HEK293T (cell line): ENCODE measurements around the gene JAZF1.

ENCODE experiments used
- CTCF ChIA-PET: fragments of 350-600 bp; formaldehyde crosslinking; extraction: SDS; loops from one replicate; lab custom pipeline; 2021; ENCODE audit warnings: antibody characterized with exemption, inconsistent platforms; lab: Yijun Ruan, JAX
- POLR2A ChIA-PET: fragments of 350-600 bp; formaldehyde crosslinking; extraction: SDS; loops from one replicate; lab custom pipeline; 2020; ENCODE audit warnings: antibody characterized with exemption, inconsistent platforms; lab: Yijun Ruan, JAX
- DNase-seq: peaks from one replicate; pipeline ENCODE4 v3.0.0; 2012; ENCODE audit warnings: mixed read lengths; ENCODE audit errors: extremely low spot score
- ARNT ChIP-seq: fragments of 450-650 bp; IDR thresholded peaks from 2 replicates; pipeline ENCODE4 v1.6.1; 2017; ENCODE audit warnings: mild to moderate bottlenecking
- BHLHE40 ChIP-seq: fragments of 450-650 bp; IDR thresholded peaks from 2 replicates; pipeline ENCODE4 v1.6.1; 2016; ENCODE audit warnings: mild to moderate bottlenecking, moderate library complexity, borderline replicate concordance
- CTBP1 ChIP-seq: fragments of 450-650 bp; IDR thresholded peaks from 2 replicates; pipeline ENCODE4 v1.6.1; 2016; ENCODE audit warnings: borderline replicate concordance
- ELF4 ChIP-seq: fragments of 450-650 bp; IDR thresholded peaks from 2 replicates; pipeline ENCODE4 v1.6.1; 2017; ENCODE audit warnings: antibody characterized with exemption
- FOXA1 ChIP-seq: fragments of 450-650 bp; IDR thresholded peaks from 2 replicates; pipeline ENCODE4 v1.6.1; 2016; ENCODE audit warnings: mild to moderate bottlenecking
- FOXK2 ChIP-seq: fragments of 450-650 bp; IDR thresholded peaks from 2 replicates; pipeline ENCODE4 v1.6.1; 2016; ENCODE audit warnings: mild to moderate bottlenecking
- FOXM1 ChIP-seq: fragments of 450-650 bp; IDR thresholded peaks from 2 replicates; pipeline ENCODE4 v1.6.1; 2017; ENCODE audit warnings: mild to moderate bottlenecking, borderline replicate concordance
- HDGF ChIP-seq: fragments of 450-650 bp; IDR thresholded peaks from 2 replicates; pipeline ENCODE4 v1.6.1; 2017; ENCODE audit warnings: antibody characterized with exemption, borderline replicate concordance
- L3MBTL2 ChIP-seq: fragments of 450-650 bp; conservative IDR thresholded peaks from 2 replicates; pipeline ENCODE4 v1.6.1; 2016; ENCODE audit warnings: mild to moderate bottlenecking
- LEF1 ChIP-seq: fragments of 450-650 bp; IDR thresholded peaks from 2 replicates; pipeline ENCODE4 v1.6.1; 2017; ENCODE audit warnings: mild to moderate bottlenecking, borderline replicate concordance
- NFRKB ChIP-seq: fragments of 450-650 bp; IDR thresholded peaks from 2 replicates; pipeline ENCODE4 v1.6.1; 2016; ENCODE audit warnings: mild to moderate bottlenecking, moderate library complexity
- PKNOX1 ChIP-seq: fragments of 450-650 bp; IDR thresholded peaks from 2 replicates; pipeline ENCODE4 v1.6.1; 2016
- SP1 ChIP-seq: fragments of 450-650 bp; IDR thresholded peaks from 2 replicates; pipeline ENCODE4 v1.6.1; 2017
- SUZ12 ChIP-seq: fragments of 450-650 bp; IDR thresholded peaks from 2 replicates; pipeline ENCODE4 v1.6.1; 2016; ENCODE audit warnings: mild to moderate bottlenecking
- TARDBP ChIP-seq: fragments of 450-650 bp; IDR thresholded peaks from 2 replicates; pipeline ENCODE4 v1.6.1; 2016
- ZNF384 ChIP-seq: fragments of 450-650 bp; IDR thresholded peaks from 2 replicates; pipeline ENCODE4 v1.6.1; 2016

Gene JAZF1

GRCh38 chr7:28180364-28181147, at the start of gene JAZF1:
TSS of gene JAZF1 (minus strand) at chr7:28180795.
- ChIA-PET POLR2A (no interaction called here), CTCF (no interaction called here)
- DNase-seq = peak; percentile 66
- TF ChIP-seq TARDBP = no peak
- TF ChIP-seq BHLHE40 = no peak
- TF ChIP-seq PKNOX1 = no peak
- TF ChIP-seq FOXA1 = no peak
- no peak for TF ChIP-seq NFRKB
- no peak for TF ChIP-seq L3MBTL2
- TF ChIP-seq ARNT = no peak
- no peak for TF ChIP-seq ZNF384
- no peak for TF ChIP-seq LEF1
- no peak for TF ChIP-seq FOXK2
- no peak for TF ChIP-seq FOXM1
- TF ChIP-seq SUZ12 = no peak
- no peak for TF ChIP-seq ELF4
- TF ChIP-seq HDGF = no peak
- TF ChIP-seq SP1 = no peak
- no peak for TF ChIP-seq CTBP1

DNA sequence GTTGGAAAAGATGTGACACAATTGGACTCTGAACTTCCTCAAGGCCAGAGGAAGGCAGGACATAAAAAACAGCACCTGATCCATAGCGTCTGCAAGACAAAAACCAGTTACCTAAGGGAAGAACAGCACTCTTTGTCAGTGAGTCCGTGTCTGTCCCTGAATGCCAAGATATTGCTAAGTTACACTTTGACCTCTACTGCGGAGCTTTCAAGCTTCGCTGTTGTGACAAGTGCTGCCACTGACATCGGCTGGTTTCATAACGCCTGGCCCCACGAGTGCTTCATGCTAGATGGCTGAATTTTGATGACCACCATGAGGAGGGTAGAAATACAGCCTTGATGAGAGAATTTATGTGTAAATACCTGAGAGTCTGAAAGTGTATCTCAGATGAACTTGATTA, 49.7 kb upstream of the JAZF1 start:
- POLR2A ChIA-PET = no interaction called here
- TF ChIP-seq FOXK2 (no peak), HDGF (no peak), TARDBP (no peak)
- no peak for DNase-seq
- CTCF ChIA-PET = no interaction called here

DNA sequence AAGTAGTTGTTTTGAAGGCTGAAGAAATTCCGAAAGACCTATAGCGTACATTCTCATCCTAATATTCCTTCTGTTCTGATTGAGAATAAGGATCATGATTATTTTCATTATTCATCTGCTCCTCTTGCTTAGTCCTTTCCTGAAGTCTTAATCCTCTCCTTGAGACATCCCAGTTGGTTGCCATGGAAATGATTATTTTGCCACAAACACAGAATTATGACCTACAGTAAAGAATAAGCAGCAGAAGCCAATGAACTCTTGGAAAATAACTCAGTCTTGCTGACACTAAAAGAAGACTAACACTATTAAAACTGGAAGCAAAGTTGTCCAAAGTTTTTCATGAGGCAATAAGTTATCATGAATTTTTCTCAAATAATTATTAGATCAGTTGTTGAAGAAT, 47.8 kb upstream of the JAZF1 start:
- POLR2A ChIA-PET = no interaction called here
- no peak for DNase-seq
- CTCF ChIA-PET = no interaction called here
- TF ChIP-seq LEF1 (no peak), HDGF (no peak), SUZ12 (no peak), ZNF384 (no peak), ELF4 (no peak), FOXK2 (no peak), BHLHE40 (no peak), PKNOX1 (no peak), NFRKB (no peak), FOXA1 (no peak), L3MBTL2 (no peak), CTBP1 (no peak), SP1 (no peak), FOXM1 (no peak), TARDBP (no peak)

DNA sequence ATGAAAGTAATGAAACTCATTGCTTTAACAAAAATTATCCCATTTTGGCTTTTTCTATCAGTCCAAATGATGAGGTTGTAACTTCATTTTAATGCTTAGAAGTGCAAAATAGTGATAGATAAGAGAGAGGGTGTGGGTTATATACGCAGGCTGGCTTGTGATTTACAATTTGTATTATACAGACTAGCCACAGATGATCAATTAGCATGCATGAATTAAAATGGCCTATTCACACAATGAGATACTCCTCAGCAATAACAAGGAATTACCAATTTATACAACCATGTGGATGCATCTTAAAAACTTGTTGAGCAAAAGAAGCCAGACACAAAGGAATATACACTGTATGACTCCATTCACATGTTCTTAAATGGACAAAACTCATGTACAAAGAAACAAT, 45.4 kb upstream of the JAZF1 start:
- ChIA-PET POLR2A (no interaction called here), CTCF (interaction anchor here (1.1 kb wide), 1 partner anchor 9 kb away, joined by 4 read pairs; no protein-coding TSS in a partner anchor)
- DNase-seq = no peak
- TF ChIP-seq FOXK2 (no peak), ELF4 (no peak), SP1 (no peak), L3MBTL2 (no peak), BHLHE40 (no peak), HDGF (no peak), NFRKB (no peak), LEF1 (no peak), CTBP1 (no peak), FOXA1 (no peak), TARDBP (no peak), ZNF384 (no peak), SUZ12 (no peak), PKNOX1 (no peak), ARNT (no peak), FOXM1 (no peak)

- POLR2A ChIA-PET = no interaction called here
- CTCF ChIA-PET = no interaction called here
- no peak for TF ChIP-seq LEF1
- TF ChIP-seq BHLHE40 = no peak
- TF ChIP-seq FOXA1 = no peak
- no peak for TF ChIP-seq ZNF384
- no peak for TF ChIP-seq L3MBTL2
- TF ChIP-seq NFRKB = no peak
- no peak for TF ChIP-seq SP1
- no peak for TF ChIP-seq HDGF
- no peak for TF ChIP-seq SUZ12
- TF ChIP-seq FOXK2 = no peak
- no peak for TF ChIP-seq TARDBP
- TF ChIP-seq CTBP1 = no peak
- no peak for DNase-seq
Observed at GRCh38 chr7:28225576-28225975, 45.0 kb upstream of the JAZF1 start.

DNA sequence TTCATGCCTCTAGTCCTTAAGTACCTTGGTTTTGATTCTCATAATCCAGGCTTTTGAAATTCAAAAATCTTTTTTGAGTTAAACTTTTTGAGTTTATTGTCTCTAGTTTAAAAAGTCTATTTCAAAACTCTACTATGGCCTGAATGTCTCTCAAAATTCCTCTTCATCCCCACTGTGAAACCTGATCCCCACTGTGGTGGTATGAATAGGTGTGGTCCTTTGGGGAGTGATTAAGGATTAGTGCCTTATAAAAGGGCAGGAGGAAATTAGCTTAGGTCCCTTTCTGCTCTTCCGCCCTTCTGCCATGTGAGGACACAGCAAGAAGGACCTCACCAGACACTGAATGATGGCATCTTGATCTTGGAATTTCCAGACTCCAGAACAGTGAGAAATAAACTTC, 44.1 kb upstream of the JAZF1 start:
- ChIA-PET CTCF (interaction anchor here (0.5 kb wide), 1 partner anchor 23 kb away, joined by 8 read pairs; no protein-coding TSS in a partner anchor), POLR2A (no interaction called here)
- TF ChIP-seq FOXA1 (no peak), NFRKB (no peak), HDGF (no peak), L3MBTL2 (no peak), BHLHE40 (no peak), ELF4 (no peak), LEF1 (no peak), ARNT (no peak), FOXK2 (no peak), CTBP1 (no peak), SP1 (no peak), PKNOX1 (no peak), FOXM1 (no peak)
- DNase-seq = no peak
